GM19099 (cell line): ENCODE data around the gene MDM4.

Source experiments
- POLR2A ChIP-seq: IDR thresholded peaks from 3 replicates; pipeline ENCODE4 v1.6.1; 2011; ENCODE audit warnings: low read depth; ENCODE audit not compliant: insufficient read length; ENCODE audit errors: extremely low read depth

The MDM4 gene

DNA sequence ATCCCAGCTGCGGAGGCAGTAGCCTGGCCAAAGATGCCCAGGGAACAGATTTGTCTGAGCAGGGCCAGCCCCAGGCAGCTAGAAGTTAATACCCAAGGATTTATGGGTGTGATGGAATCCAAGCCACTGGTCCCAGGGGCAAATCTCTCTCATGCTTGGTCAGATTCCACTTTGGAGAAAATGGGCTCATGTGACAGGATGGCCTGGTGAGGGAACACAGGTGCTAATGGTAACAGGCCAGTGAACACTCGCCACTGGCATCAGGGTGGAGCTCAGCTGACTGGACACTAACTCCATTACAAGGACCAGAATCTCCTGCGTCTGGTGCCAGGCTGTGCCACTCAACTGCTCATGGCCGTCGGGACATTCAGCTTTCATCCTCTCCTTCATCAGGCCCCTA, 12.0 kb downstream of the MDM4 start:
- TF ChIP-seq POLR2A, result no peak

- TF ChIP-seq POLR2A, result no peak
These were observed 12.5 kb downstream of the MDM4 start for GRCh38 chr1:204528677-204529076.

DNA sequence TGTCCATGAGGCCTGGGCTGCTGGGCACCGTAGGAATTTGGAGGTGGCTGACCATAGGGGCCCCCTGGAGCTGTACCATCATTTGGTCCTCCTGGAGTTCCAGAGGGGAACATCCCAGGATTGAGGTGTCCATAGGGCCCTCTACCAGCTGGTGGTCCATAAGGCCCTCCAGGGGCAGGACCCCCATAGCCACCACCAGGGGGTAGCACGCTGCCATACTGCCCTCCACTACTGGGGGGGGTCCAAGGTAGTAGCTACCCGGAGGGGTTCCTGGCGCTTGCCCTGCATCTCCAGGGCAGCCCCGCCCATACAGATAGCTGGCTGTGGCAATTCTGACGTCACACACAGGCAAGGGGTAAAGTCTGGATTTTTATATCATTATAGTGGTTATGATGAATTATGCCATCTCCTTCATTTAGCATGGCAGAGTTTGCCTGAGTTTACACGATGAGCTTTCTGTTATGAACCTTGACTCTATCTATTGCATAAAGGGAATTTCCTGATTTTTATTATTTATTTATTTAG, 13.2 kb downstream of the MDM4 start:
- no peak for TF ChIP-seq POLR2A

GRCh38 chr1:204530932-204531331, 14.7 kb downstream of the MDM4 start:
- TF ChIP-seq POLR2A, result no peak

GRCh38 chr1:204532832-204533231, 16.6 kb downstream of the MDM4 start:
- no peak for TF ChIP-seq POLR2A

GRCh38 chr1:204541626-204542025, 25.4 kb downstream of the MDM4 start:
- no peak for TF ChIP-seq POLR2A

- no peak for TF ChIP-seq POLR2A
These were observed 28.1 kb downstream of the MDM4 start for GRCh38 chr1:204544321-204544720.

GRCh38 chr1:204545202-204545601, 29.0 kb downstream of the MDM4 start:
- no peak for TF ChIP-seq POLR2A

GRCh38 chr1:204545881-204546280, 29.7 kb downstream of the MDM4 start:
- TF ChIP-seq POLR2A, result no peak

- no peak for TF ChIP-seq POLR2A
These were observed 32.1 kb downstream of the MDM4 start for GRCh38 chr1:204548265-204548664.

DNA sequence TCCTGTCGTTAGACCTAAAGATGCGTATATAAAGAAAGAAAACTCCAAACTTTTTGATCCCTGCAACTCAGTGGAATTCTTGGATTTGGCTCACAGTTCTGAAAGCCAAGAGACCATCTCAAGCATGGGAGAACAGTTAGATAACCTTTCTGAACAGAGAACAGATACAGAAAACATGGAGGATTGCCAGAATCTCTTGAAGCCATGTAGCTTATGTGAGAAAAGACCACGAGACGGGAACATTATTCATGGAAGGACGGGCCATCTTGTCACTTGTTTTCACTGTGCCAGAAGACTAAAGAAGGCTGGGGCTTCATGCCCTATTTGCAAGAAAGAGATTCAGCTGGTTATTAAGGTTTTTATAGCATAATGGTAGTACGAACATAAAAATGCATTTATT, 33.1 kb downstream of the MDM4 start:
- no peak for TF ChIP-seq POLR2A

DNA sequence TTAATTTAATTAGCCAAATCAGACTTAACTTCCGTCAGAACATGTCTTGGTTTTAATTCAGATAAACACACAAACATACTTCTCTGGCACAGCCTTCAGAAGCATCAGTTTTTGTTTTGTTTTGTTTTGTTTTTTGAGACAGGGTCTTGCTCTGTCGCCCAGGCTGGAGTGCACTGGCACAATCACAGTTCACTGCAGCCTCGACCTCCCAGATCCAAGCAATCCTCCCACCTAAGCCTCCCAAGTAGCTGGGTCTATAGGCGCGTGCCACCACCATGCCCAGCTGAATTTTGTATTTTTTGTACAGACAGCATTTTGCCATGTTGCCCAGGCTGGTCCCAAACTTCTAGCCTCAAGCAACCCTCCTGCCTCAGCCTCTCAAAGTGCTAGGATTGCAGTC, 34.7 kb downstream of the MDM4 start:
- TF ChIP-seq POLR2A, result no peak

DNA sequence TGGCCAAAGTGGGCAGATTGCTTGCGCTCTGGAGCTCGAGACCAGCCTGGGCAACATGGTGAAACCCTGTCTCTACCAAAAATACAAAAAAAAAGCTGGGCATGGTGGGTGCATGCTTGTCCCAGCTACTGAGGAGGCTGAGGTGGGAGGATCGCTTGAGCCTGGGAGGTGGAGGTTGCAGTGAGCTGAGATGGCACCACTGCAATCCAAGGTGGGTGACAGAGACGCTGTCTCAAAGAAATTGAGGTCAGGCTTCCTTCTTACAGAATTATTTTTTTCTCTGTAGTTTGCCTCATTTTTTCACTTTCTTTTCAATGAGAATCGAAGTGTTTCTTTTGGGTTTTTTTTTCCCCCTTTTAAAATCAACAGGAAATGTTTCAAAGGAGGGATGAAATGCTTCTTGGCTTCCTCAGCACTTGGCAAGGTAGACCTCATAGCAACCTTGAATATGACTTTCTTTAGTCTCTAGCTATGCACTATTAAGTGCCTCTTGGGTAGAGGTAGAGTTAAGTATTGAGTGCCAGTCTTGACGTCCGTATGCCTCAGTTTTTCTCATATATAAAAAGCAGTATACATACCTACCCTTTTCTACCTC, 40.3 kb downstream of the MDM4 start:
- TF ChIP-seq POLR2A, result no peak

- TF ChIP-seq POLR2A, result no peak
These were observed 42.3 kb downstream of the MDM4 start for GRCh38 chr1:204558467-204558866.

DNA sequence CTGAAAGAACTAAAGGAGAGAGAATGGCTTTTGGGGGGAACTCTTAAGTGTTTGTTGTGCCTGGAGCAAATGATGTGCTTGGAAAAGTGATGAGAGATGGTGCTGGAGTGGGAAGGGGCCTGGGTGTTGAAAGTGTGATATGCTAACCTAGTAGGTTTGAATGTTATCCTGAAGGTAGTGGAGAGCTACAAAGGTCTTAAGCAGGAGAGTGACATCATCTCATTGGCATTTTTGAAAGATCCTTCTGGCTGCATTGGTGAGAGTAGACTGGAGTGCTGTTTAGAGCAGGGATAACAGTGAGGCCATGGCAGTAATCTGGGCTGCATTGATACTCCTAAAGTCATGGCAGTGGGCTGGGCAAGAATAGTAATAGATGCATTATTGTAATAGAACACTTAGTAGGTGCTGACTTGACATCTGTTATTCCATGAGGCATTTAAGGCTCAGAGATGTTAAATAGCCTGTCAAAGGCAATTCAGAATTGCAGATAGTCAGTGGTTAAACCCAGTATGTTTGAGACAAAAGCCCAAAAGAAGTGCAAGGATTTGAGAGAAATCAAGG, 44.5 kb downstream of the MDM4 start:
- TF ChIP-seq POLR2A, result no peak

- no peak for TF ChIP-seq POLR2A
These were observed 46.1 kb downstream of the MDM4 start for GRCh38 chr1:204562075-204562990.
